HL-60 (cell line): ENCODE data around the gene PKP3.

ENCODE experiments used
- POLR2AphosphoS5 ChIP-seq: IDR thresholded peaks from 2 replicates; pipeline ENCODE4 v1.6.1; 2012; ENCODE audit warnings: low read depth
- SPI1 ChIP-seq: IDR thresholded peaks from 2 replicates; pipeline ENCODE4 v1.6.1; 2012; ENCODE audit warnings: low read depth, mild to moderate bottlenecking, borderline replicate concordance
- TF ChIP-seq, protein P1 (sequence below): IDR thresholded peaks from one replicate; pipeline ENCODE4 v1.5.1; 2011; ENCODE audit warnings: low read length, control low read depth, inconsistent platforms; ENCODE audit not compliant: insufficient read depth

DNA sequence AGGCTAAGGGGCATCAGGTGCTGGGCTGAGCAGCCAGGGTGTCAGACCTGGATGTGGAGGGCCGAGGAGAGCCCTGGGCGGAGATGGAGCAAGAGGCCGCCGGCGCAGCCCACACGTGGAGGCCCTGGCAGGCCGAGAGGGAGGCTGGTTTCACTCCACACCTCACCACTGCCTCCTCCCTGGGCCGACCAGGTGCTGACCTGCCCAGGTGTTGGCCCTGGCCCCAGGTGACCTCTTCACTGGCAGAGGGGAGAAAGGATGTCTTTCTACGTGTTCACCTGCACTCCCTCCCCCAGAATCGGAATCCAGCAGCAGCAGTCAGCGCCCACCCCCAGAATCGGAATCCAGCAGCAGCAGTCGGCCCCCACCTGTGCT, 47.0 kb downstream of the PKP3 start:
- TF ChIP-seq SPI1 (no peak), POLR2AphosphoS5 (no peak)
- TF ChIP-seq, protein P1, sequence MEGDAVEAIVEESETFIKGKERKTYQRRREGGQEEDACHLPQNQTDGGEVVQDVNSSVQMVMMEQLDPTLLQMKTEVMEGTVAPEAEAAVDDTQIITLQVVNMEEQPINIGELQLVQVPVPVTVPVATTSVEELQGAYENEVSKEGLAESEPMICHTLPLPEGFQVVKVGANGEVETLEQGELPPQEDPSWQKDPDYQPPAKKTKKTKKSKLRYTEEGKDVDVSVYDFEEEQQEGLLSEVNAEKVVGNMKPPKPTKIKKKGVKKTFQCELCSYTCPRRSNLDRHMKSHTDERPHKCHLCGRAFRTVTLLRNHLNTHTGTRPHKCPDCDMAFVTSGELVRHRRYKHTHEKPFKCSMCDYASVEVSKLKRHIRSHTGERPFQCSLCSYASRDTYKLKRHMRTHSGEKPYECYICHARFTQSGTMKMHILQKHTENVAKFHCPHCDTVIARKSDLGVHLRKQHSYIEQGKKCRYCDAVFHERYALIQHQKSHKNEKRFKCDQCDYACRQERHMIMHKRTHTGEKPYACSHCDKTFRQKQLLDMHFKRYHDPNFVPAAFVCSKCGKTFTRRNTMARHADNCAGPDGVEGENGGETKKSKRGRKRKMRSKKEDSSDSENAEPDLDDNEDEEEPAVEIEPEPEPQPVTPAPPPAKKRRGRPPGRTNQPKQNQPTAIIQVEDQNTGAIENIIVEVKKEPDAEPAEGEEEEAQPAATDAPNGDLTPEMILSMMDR, result no peak
